Peyer's patch (tissue), 4 donors: ENCODE data around the gene TTYH1.

ENCODE experiments used
- POLR2A ChIP-seq, 2 donors: fragments of 450-650 bp; IDR thresholded peaks; one replicate each; pipeline ENCODE4 v1.5.1; 2017; ENCODE audit warnings: antibody characterized with exemption in 2 of 2, mild to moderate bottlenecking in 2 of 2, moderate library complexity in 2 of 2
- TF ChIP-seq, protein P1 (sequence below), 6 experiments: fragments of 450-650 bp in 4 of 6; fragments of 200-600 bp in 2 of 6; sonication (generic) in 1 of 6; IDR thresholded peaks; one replicate each; pipeline ENCODE4 v1.5.1; 2017 to 2019; ENCODE audit warnings: antibody characterized with exemption in 6 of 6, mild to moderate bottlenecking in 3 of 6, moderate library complexity in 1 of 6

DNA sequence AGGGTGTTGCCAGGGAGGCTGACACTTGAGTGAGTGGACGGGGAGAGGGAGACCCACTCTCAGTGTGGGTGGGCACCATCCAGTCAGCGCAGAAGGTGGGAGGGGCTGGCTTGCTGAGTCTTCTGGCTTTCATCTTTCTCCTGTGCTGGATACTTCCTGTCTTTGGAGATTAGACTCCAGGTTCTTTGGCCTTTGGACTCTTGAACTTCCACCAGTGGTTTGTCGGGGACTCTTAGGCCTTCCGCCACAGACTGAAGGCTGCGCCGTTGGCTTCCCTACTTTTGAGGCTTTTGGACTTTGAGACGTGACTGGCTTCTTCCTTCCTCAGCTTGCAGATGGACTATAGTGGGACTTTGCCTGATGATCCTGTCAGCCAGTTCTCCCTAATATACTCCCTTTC is 29.5 kb downstream of the TTYH1 start:
- TF ChIP-seq, protein P1, sequence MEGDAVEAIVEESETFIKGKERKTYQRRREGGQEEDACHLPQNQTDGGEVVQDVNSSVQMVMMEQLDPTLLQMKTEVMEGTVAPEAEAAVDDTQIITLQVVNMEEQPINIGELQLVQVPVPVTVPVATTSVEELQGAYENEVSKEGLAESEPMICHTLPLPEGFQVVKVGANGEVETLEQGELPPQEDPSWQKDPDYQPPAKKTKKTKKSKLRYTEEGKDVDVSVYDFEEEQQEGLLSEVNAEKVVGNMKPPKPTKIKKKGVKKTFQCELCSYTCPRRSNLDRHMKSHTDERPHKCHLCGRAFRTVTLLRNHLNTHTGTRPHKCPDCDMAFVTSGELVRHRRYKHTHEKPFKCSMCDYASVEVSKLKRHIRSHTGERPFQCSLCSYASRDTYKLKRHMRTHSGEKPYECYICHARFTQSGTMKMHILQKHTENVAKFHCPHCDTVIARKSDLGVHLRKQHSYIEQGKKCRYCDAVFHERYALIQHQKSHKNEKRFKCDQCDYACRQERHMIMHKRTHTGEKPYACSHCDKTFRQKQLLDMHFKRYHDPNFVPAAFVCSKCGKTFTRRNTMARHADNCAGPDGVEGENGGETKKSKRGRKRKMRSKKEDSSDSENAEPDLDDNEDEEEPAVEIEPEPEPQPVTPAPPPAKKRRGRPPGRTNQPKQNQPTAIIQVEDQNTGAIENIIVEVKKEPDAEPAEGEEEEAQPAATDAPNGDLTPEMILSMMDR (IDR thresholded peaks at IDR 0.05): no peak
- TF ChIP-seq POLR2A (IDR thresholded peaks at IDR 0.05): peak in 1 of 2 donors; percentile 42
